K562 (cell line): ENCODE measurements around the gene NUP98. TPM values are rescaled to one million over a fixed set of nuclear protein-coding genes. Genes with fewer than 3 reads are reported as not detected.
A peak's percentile ranks its signal among the peaks of the same experiment; 100 is the strongest.

Source experiments
- CREBBP ChIP-seq: IDR thresholded peaks from one replicate; pipeline ENCODE4 v1.6.1; 2012; ENCODE audit warnings: low read depth, mild to moderate bottlenecking, control low read depth, inconsistent platforms, low read length
- FOXK1 ChIP-seq: sonication (generic); formaldehyde crosslinking; IDR thresholded peaks from 2 replicates; pipeline ENCODE4 v1.8.0; 2022; ENCODE audit warnings: missing genetic modification reagents, mild to moderate bottlenecking, borderline replicate concordance
- GATAD2A ChIP-seq: fragments of 450-650 bp; IDR thresholded peaks from 2 replicates; pipeline ENCODE4 v1.6.1; 2017
- KLF13 ChIP-seq: fragments of 450-650 bp; IDR thresholded peaks from 2 replicates; pipeline ENCODE4 v1.6.1; 2016; ENCODE audit warnings: missing genetic modification characterization, low read depth, mild to moderate bottlenecking, missing compliant biosample characterization, moderate library complexity, borderline replicate concordance
- MIER1 ChIP-seq: fragments of 450-650 bp; IDR thresholded peaks from 2 replicates; pipeline ENCODE4 v1.6.1; 2016; ENCODE audit warnings: antibody characterized with exemption, mild to moderate bottlenecking, low read depth
- NFIC ChIP-seq: fragments of 450-650 bp; IDR thresholded peaks from 2 replicates; pipeline ENCODE4 v1.6.1; 2017; ENCODE audit warnings: mild to moderate bottlenecking, inconsistent platforms
- PCBP1 ChIP-seq: fragments of 200-400 bp; formaldehyde crosslinking; IDR thresholded peaks from 2 replicates; pipeline ENCODE4 v1.6.1; 2018; ENCODE audit warnings: mild to moderate bottlenecking, low read depth, low read length; ENCODE audit not compliant: poor library complexity, severe bottlenecking
- PTRF ChIP-seq: fragments of 450-650 bp; IDR thresholded peaks from 2 replicates; pipeline ENCODE4 v1.6.1; 2016; ENCODE audit warnings: mild to moderate bottlenecking, missing genetic modification characterization, missing compliant biosample characterization
- XRCC3 ChIP-seq: fragments of 450-650 bp; IDR thresholded peaks from 2 replicates; pipeline ENCODE4 v1.6.1; 2017; ENCODE audit warnings: mild to moderate bottlenecking, moderate library complexity
- ZNF263 ChIP-seq: sonication (generic); formaldehyde crosslinking; IDR thresholded peaks from 2 replicates; pipeline ENCODE4 v1.8.0; 2022; ENCODE audit warnings: mild to moderate bottlenecking, missing genetic modification reagents, borderline replicate concordance
- ZNF75A ChIP-seq: fragments of 450-650 bp; formaldehyde crosslinking; IDR thresholded peaks from 2 replicates; pipeline ENCODE4 v1.4.0; 2020; ENCODE audit warnings: mild to moderate bottlenecking
- polyA plus RNA-seq, 8 experiments: library from polyadenylated mRNA; depleted of rRNA in 4 of 8; stranded (reverse) in 5 of 8; unstranded in 3 of 8; fragments of >200 nt; fragmentation: Nextera tagmentation in 2 of 8; fragmentation: Illumina TruSeq in 1 of 8; extraction: Ambion mirVana in 2 of 8; extraction: Trizol in 1 of 8; gene quantifications; 2 replicates each; pipeline versions ENCODE4 v1.2.1 to v1.2.3, GENCODE V29; 2011 to 2014; ENCODE audit warnings: inconsistent platforms in 1 of 8, missing spikeins in 1 of 8
- total RNA-seq, 7 experiments: library from RNA; depleted of rRNA in 6 of 7; stranded (reverse); fragments of >200 nt in 6 of 7; fragmentation: Illumina TruSeq in 2 of 7; extraction: Trizol in 2 of 7; gene quantifications; 2 replicates each; pipeline versions ENCODE4 v1.2.1 to v1.2.3, GENCODE V29; 2011 to 2021; ENCODE audit warnings: low replicate concordance in 1 of 7
- TF ChIP-seq, protein P1 (sequence below): IDR thresholded peaks from 3 replicates; pipeline ENCODE4 v1.6.1; 2011; ENCODE audit warnings: borderline replicate concordance, mild to moderate bottlenecking, moderate library complexity; ENCODE audit not compliant: insufficient read length; ENCODE audit errors: extremely low read depth
- TF ChIP-seq, protein P2 (sequence below): fragments of 450-650 bp; formaldehyde crosslinking; IDR thresholded peaks from 2 replicates; pipeline ENCODE4 v1.4.0; 2020; ENCODE audit warnings: mild to moderate bottlenecking, moderate library complexity
- TF ChIP-seq, protein P3 (sequence below), 2 experiments: fragments of 450-650 bp; IDR thresholded peaks; 2 replicates each; pipeline ENCODE4 v1.6.1; 2018; ENCODE audit warnings: mild to moderate bottlenecking in 2 of 2, low read depth in 1 of 2; ENCODE audit not compliant: partially characterized antibody in 2 of 2
- TF ChIP-seq, protein P4 (sequence below): fragments of 250-450 bp; sonication (Bioruptor Pico); IDR thresholded peaks from 2 replicates; pipeline ENCODE4 v1.8.0; 2021; ENCODE audit warnings: moderate library complexity, mild to moderate bottlenecking, inconsistent platforms
- TF ChIP-seq, protein P5 (sequence below): fragments of 450-650 bp; IDR thresholded peaks from 2 replicates; pipeline ENCODE4 v1.6.1; 2016; ENCODE audit warnings: borderline replicate concordance

Gene NUP98
- total and polyA plus RNA-seq, 9 of the 15 experiments (the other 6 are each of a cell fraction or from before 2014, with no cell fraction given), result 45.1 to 196 (median 130) TPM

DNA sequence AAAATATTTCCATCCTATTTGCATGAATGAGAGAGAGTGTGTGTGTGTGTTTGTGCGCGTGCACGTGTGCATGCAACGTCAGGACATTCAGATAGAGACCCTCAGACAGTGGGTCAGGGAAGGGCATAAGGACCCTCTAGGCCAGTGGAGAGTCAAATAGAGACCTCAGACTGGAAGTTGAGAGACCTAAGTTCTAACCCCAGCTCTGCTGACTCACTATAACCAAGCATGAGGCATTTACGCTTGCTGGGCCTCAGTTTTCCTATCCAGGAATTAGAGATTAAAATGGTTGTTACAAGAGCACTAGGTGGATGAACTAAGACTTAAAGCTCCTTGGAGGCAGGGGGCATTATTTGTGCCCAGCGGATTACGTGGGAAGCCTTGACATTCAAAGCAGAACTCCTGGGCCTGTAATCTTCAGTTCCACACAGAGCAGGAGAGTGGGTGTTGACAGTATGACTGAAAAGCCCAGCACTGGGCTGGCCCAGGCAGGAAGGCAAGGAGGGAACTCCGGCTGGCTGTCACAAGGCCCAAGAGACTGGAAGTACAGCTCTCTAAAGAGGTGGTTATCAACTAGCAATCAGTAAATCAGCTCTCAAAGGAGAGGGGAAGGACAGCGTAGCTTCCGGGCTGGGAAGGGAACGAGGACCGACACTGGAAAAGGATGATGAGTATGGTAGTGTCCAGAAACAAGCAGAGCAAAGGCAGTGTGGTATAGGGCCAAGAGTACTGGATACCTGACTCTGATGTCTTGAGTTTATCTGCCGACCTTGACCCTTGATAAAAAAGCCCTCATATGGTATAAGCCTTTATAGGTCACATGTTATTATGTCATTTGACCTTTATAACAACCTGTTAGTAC, 34.3 kb upstream of the NUP98 start (continued):
- TF ChIP-seq, protein P1, sequence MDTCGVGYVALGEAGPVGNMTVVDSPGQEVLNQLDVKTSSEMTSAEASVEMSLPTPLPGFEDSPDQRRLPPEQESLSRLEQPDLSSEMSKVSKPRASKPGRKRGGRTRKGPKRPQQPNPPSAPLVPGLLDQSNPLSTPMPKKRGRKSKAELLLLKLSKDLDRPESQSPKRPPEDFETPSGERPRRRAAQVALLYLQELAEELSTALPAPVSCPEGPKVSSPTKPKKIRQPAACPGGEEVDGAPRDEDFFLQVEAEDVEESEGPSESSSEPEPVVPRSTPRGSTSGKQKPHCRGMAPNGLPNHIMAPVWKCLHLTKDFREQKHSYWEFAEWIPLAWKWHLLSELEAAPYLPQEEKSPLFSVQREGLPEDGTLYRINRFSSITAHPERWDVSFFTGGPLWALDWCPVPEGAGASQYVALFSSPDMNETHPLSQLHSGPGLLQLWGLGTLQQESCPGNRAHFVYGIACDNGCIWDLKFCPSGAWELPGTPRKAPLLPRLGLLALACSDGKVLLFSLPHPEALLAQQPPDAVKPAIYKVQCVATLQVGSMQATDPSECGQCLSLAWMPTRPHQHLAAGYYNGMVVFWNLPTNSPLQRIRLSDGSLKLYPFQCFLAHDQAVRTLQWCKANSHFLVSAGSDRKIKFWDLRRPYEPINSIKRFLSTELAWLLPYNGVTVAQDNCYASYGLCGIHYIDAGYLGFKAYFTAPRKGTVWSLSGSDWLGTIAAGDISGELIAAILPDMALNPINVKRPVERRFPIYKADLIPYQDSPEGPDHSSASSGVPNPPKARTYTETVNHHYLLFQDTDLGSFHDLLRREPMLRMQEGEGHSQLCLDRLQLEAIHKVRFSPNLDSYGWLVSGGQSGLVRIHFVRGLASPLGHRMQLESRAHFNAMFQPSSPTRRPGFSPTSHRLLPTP, result no peak
- TF ChIP-seq, protein P2, sequence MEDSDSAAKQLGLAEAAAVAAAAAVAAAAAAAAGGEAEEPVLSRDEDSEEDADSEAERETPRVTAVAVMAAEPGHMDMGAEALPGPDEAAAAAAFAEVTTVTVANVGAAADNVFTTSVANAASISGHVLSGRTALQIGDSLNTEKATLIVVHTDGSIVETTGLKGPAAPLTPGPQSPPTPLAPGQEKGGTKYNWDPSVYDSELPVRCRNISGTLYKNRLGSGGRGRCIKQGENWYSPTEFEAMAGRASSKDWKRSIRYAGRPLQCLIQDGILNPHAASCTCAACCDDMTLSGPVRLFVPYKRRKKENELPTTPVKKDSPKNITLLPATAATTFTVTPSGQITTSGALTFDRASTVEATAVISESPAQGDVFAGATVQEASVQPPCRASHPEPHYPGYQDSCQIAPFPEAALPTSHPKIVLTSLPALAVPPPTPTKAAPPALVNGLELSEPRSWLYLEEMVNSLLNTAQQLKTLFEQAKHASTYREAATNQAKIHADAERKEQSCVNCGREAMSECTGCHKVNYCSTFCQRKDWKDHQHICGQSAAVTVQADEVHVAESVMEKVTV, result no peak
- TF ChIP-seq PTRF (tag), result no peak
- TF ChIP-seq ZNF263, result no peak
- no peak for TF ChIP-seq MIER1
- TF ChIP-seq, protein P3, sequence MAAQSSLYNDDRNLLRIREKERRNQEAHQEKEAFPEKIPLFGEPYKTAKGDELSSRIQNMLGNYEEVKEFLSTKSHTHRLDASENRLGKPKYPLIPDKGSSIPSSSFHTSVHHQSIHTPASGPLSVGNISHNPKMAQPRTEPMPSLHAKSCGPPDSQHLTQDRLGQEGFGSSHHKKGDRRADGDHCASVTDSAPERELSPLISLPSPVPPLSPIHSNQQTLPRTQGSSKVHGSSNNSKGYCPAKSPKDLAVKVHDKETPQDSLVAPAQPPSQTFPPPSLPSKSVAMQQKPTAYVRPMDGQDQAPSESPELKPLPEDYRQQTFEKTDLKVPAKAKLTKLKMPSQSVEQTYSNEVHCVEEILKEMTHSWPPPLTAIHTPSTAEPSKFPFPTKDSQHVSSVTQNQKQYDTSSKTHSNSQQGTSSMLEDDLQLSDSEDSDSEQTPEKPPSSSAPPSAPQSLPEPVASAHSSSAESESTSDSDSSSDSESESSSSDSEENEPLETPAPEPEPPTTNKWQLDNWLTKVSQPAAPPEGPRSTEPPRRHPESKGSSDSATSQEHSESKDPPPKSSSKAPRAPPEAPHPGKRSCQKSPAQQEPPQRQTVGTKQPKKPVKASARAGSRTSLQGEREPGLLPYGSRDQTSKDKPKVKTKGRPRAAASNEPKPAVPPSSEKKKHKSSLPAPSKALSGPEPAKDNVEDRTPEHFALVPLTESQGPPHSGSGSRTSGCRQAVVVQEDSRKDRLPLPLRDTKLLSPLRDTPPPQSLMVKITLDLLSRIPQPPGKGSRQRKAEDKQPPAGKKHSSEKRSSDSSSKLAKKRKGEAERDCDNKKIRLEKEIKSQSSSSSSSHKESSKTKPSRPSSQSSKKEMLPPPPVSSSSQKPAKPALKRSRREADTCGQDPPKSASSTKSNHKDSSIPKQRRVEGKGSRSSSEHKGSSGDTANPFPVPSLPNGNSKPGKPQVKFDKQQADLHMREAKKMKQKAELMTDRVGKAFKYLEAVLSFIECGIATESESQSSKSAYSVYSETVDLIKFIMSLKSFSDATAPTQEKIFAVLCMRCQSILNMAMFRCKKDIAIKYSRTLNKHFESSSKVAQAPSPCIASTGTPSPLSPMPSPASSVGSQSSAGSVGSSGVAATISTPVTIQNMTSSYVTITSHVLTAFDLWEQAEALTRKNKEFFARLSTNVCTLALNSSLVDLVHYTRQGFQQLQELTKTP (IDR thresholded peaks at IDR 0.05; ENCODE audit: low read depth in 1 of 2, partially characterized antibody in 2 of 2), result no peak
- TF ChIP-seq ZNF75A, result no peak
- TF ChIP-seq, protein P4, sequence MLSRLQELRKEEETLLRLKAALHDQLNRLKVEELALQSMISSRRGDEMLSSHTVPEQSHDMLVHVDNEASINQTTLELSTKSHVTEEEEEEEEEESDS, result no peak
- TF ChIP-seq CREBBP, result no peak
- no peak for TF ChIP-seq NFIC
- no peak for TF ChIP-seq PCBP1
- TF ChIP-seq, protein P5, sequence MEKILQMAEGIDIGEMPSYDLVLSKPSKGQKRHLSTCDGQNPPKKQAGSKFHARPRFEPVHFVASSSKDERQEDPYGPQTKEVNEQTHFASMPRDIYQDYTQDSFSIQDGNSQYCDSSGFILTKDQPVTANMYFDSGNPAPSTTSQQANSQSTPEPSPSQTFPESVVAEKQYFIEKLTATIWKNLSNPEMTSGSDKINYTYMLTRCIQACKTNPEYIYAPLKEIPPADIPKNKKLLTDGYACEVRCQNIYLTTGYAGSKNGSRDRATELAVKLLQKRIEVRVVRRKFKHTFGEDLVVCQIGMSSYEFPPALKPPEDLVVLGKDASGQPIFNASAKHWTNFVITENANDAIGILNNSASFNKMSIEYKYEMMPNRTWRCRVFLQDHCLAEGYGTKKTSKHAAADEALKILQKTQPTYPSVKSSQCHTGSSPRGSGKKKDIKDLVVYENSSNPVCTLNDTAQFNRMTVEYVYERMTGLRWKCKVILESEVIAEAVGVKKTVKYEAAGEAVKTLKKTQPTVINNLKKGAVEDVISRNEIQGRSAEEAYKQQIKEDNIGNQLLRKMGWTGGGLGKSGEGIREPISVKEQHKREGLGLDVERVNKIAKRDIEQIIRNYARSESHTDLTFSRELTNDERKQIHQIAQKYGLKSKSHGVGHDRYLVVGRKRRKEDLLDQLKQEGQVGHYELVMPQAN, result no peak
- no peak for TF ChIP-seq KLF13 (tag)
- no peak for TF ChIP-seq XRCC3
- TF ChIP-seq GATAD2A, result 0 out of 2 replicates have a peak, but pooled peaks have one; percentile 8
- no peak for TF ChIP-seq FOXK1
